Heart right ventricle (tissue), 16 donors: ENCODE results near the gene TUBA8. TPM values are rescaled to one million over a fixed set of nuclear protein-coding genes. Genes with fewer than 3 reads are reported as not detected.

Experiments used
- ATAC-seq, 8 donors: fragments of 200-7000 bp; cut with Tn5 transposase; one replicate each; pipeline ENCODE4 v1.9.1; 2020; ENCODE audit warnings: mild to moderate bottlenecking in 8 of 8, moderate library complexity in 8 of 8, moderate number of reproducible peaks in 1 of 8
- DNase-seq, 2 donors: peaks; one replicate each; pipeline ENCODE4 v3.0.0-alpha.2; 2020
- H3K27ac ChIP-seq, 10 donors: fragments of 200-600 bp; sonication (generic) in 2 of 10; one replicate each; pipeline versions ENCODE4 v1.5.0 to v1.8.0; 2020 to 2022; ENCODE audit warnings: mild to moderate bottlenecking in 3 of 10
- H3K27me3 ChIP-seq, 7 donors: fragments of 200-600 bp; one replicate each; pipeline ENCODE4 v1.8.0; 2021 to 2022; ENCODE audit warnings: mild to moderate bottlenecking in 2 of 7
- H3K36me3 ChIP-seq, 9 donors: fragments of 200-600 bp; sonication (generic) in 1 of 9; one replicate each; pipeline versions ENCODE4 v1.5.0 to v1.8.0; 2020 to 2022; ENCODE audit warnings: mild to moderate bottlenecking in 2 of 9
- H3K4me1 ChIP-seq, 9 donors: fragments of 200-600 bp; sonication (generic) in 1 of 9; one replicate each; pipeline versions ENCODE4 v1.5.0 to v1.8.0; 2020 to 2022; ENCODE audit warnings: mild to moderate bottlenecking in 4 of 9
- H3K4me3 ChIP-seq, 10 donors: fragments of 200-600 bp; sonication (generic) in 2 of 10; one replicate each; pipeline versions ENCODE4 v1.5.0 to v1.8.0; 2020 to 2022; ENCODE audit warnings: mild to moderate bottlenecking in 7 of 10, moderate library complexity in 2 of 10
- H3K9me3 ChIP-seq, 11 donors: fragments of 200-600 bp in 10 of 11; sonication (generic) in 2 of 11; one replicate each; pipeline versions ENCODE4 v1.5.0 to v1.8.0; 2013 to 2022; ENCODE audit warnings: mild to moderate bottlenecking in 2 of 11, control low read depth in 1 of 11, moderate library complexity in 1 of 11
- WGBS, 2 donors: extraction: QIAGEN DNeasy Blood & Tissue Kit; methylation state at CpG; one replicate each; pipeline ENCODE4 v1.1.7; 2013; ENCODE audit warnings: inconsistent platforms in 1 of 2; 5-methylcytosine and 5-hydroxymethylcytosine counted together
- intact Hi-C, 10 donors: fragments of 100-400 bp; cut with DNase I; formaldehyde crosslinking; loops; one replicate each; pipeline versions ENCODE4 v1.11.1 to v1.14.2; 2022
- polyA plus RNA-seq, 2 donors: library from polyadenylated mRNA; stranded (reverse); fragments of 200-250 nt; gene quantifications; one replicate each; pipeline ENCODE4 v1.2.3, GENCODE V29; 2013
- total RNA-seq, 10 donors: library from RNA; stranded (reverse); fragmentation: NEBNext Ultra II Directional in 3 of 10; extraction: Animal tissue kit (Norgen Biotek cat#: 25700) in 3 of 10; gene quantifications; one replicate each; pipeline versions ENCODE4 v1.2.1 to v1.2.4, GENCODE V29; 2021 to 2023
- TF ChIP-seq, protein P1 (sequence below), 9 donors: fragments of 200-600 bp; sonication (generic) in 2 of 9; IDR thresholded peaks; one replicate each; pipeline versions ENCODE4 v1.5.0 to v1.8.0; 2021 to 2022; ENCODE audit warnings: antibody characterized with exemption in 9 of 9, mild to moderate bottlenecking in 5 of 9, moderate library complexity in 1 of 9
- donor health status: Arrhythmogenic right ventricular cardiomyopathy.
- donor health status: ischemic (EF 13 %, LVEDD 7.1; RV severe dilation, severe dysfunction).
- donor health status: healthy with polysubstance abuse.
- donor health status: DM: no; HTN: yes; CAD: no.
- donor health status: DM: no; HTN: no; CAD: no.
- donor health status: ischemic (EF 25% LVEDD 6.9; RV normal size, moderate dysfunction).
- donor health status: ischemic (EF 25% LVEDD 5.7; RV mildly dilated, moderate dysfunction).
- donor health status: healthy.
- donor health status: DM: yes; HTN: yes; CAD: no.
- donor health status: Ischemic cardiomyopathy.
- donor health status: ischemic (EF 35%, LVEDD 5.7; RV mildly dilated, moderate dysfunction).
- donor health status: nonischemic (EF 11% LVEDD 7.7; RV severe dilation, severe dysfunction).
- donor health status: DM: yes; HTN: yes; CAD: no.
- donor health status: PGD.
- donor health status: ischemic (EF 29% LVEDD 5.4; RV normal size, mild dysfunction).
- donor health status: nonischemic (EF 23%, LVEDD 6.1; RV moderate dilation, normal function).

The TUBA8 gene
- total and polyA plus RNA-seq, 12 donors = 44.9 to 183 (median 109) TPM

DNA sequence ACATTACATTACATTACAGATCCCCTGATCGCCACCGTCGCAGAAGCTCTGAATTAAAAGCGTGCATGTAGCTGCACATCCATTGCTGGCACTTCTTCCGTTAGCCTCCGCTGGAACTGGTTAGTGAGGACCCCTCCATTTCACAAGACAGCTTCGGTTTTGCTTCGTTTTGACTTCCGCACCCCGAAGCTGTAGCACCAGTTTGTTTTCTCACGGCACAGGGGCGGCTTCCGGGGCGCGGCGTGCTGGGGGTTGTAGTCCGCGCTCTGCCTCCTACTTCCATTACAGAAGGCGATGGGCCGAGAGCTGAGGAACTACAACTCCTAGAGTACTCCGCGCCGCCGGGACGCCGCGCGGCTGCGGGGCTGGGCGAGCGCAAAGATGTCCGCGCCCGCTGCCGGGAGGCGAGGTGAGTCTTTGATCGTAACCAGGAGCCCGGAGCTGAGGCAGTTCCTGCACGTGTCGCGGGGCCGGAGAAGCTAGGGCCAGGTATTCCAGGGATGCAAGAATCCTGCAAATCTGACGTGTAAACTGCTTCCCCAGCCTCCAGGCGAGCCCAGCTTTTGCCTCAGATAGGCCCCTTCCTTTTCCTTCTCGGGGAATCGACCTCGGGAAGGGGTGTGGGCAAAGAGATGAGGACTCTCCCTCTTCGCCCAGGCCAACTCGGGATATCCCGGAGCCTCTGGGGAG lies 32.8 kb upstream of the TUBA8 start, which contains the start of gene PEX26:
Gene PEX26, plus strand, starts transcription at position 352 of the 690 bp plus-strand sequence. CDS start 387 bp downstream, outside the sequence.
- peaks cover 0 to 36% (median 17%) of the 10 kb centered on the region in 9 donors for H3K36me3 ChIP-seq
- WGBS, 2 donors = 1% methylated on average over 50 of the region's 50 CpGs
- H3K4me1 ChIP-seq = peaks cover 9 to 38% (median 29%) of the 10 kb centered on the region in 9 donors
- ATAC-seq = peak; percentile 95 to 99 (median 98)
- intact Hi-C loops = loop anchor here (1.0 to 10.0 kb wide), 14 partner anchors 53 to 523 kb away; partner anchors contain the start of genes MICAL3 (in 2 of the 10) and BCL2L13 (in 1 of the 10)
- peak within 1 kb of the TSS; percentile 23 to 91 (median 86) for H3K27ac ChIP-seq
- H3K9me3 ChIP-seq = no peaks in the 10 kb centered on the region
- TF ChIP-seq, protein P1, sequence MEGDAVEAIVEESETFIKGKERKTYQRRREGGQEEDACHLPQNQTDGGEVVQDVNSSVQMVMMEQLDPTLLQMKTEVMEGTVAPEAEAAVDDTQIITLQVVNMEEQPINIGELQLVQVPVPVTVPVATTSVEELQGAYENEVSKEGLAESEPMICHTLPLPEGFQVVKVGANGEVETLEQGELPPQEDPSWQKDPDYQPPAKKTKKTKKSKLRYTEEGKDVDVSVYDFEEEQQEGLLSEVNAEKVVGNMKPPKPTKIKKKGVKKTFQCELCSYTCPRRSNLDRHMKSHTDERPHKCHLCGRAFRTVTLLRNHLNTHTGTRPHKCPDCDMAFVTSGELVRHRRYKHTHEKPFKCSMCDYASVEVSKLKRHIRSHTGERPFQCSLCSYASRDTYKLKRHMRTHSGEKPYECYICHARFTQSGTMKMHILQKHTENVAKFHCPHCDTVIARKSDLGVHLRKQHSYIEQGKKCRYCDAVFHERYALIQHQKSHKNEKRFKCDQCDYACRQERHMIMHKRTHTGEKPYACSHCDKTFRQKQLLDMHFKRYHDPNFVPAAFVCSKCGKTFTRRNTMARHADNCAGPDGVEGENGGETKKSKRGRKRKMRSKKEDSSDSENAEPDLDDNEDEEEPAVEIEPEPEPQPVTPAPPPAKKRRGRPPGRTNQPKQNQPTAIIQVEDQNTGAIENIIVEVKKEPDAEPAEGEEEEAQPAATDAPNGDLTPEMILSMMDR (IDR thresholded peaks at IDR 0.05) = no peak
- no peaks in the 10 kb centered on the region for H3K27me3 ChIP-seq
- H3K4me3 ChIP-seq = peak within 1 kb of the TSS; percentile 80 to 99 (median 93)
- peak; percentile 91 to 95 for DNase-seq

DNA sequence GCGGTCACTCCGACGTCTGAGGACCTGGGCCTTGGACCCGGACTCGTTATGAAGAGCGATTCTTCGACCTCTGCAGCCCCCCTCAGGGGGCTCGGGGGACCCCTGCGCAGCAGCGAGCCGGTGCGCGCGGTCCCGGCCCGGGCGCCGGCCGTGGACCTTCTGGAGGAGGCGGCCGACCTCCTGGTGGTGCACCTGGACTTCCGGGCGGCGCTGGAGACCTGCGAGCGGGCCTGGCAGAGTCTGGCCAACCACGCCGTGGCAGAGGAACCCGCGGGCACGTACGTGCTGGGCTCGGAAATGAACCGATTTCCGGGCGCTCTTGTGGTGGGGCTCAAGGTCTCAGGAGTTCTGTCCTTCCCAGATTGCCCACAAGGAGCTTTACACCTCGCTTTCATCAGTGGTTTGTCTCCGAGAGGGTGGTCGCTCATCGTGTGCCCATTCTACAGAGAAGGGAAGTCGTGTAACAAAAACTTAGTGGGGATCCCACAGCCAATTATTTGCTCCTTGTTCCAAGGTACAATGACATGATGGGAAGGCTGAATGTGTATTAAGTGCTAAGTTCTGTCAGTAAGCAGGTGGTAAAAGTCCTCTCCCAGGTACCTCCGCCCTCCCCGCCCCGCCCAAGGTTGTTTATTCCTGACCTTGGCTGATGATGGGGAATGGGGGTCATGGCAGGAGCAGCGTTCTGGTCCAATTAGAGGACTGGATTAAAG lies 32.1 kb upstream of the TUBA8 start:
- Histone ChIP-seq H3K27me3 (no peaks in the 10 kb centered on the region), H3K4me1 (peaks cover 9 to 38% (median 29%) of the 10 kb centered on the region in 9 donors), H3K36me3 (peaks cover 0 to 43% (median 24%) of the 10 kb centered on the region in 9 donors), H3K4me3 (peak overlapping the region; percentile 80 to 99 (median 93)), H3K9me3 (no peaks in the 10 kb centered on the region), H3K27ac (peak overlapping the region in 9 of 10 donors; percentile 75 to 91 (median 87))
- ATAC-seq (peak in 6 of 8 donors; percentile 3 to 57 (median 12)), DNase-seq (peak in 1 of 2 donors; percentile 33)
- TF ChIP-seq, protein P1 (IDR thresholded peaks at IDR 0.05) = no peak
- intact Hi-C loops = loop anchor here in 9 of 10 donors (5.0 to 10.0 kb wide), 11 partner anchors 54 to 524 kb away; partner anchors contain the start of genes MICAL3 (in 2 of the 9) and BCL2L13 (in 1 of the 9)
- WGBS, 2 donors = 9 to 10% methylated on average over 45 of the region's 45 CpGs

DNA sequence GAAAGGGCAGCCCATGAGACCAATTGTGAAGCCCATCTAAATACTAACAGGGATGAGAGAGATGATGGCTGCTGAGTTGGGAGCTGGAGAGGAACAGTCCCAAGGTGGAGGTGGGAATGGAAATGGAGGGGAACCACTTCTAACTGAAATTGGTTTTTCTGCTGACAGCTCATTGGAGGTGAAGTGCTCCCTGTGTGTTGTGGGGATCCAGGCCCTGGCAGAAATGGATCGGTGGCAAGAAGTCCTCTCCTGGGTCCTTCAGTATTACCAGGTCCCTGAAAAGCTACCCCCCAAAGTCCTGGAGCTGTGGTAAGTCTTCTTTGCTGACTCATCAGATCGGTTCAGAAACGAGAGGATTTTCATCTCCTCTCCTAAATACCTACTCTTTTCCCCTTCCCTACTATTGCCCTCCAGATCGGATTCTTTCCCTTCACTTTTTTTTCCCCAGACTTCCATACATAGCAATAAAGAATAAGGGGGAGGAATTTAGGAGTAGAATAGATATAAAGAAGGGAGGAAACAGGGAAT lies 30.8 kb upstream of the TUBA8 start:
- H3K27me3 ChIP-seq = no peaks in the 10 kb centered on the region
- H3K4me3 ChIP-seq = no peak overlapping the region
- TF ChIP-seq, protein P1 (IDR thresholded peaks at IDR 0.05) = no peak
- no peaks in the 10 kb centered on the region for H3K9me3 ChIP-seq
- DNase-seq (no peak), ATAC-seq (no peak)
- intact Hi-C loops = loop anchor here in 9 of 10 donors (5.0 to 10.0 kb wide), 12 partner anchors 55 to 525 kb away; partner anchors contain the start of genes MICAL3 (in 2 of the 9) and BCL2L13 (in 1 of the 9)
- peaks cover 9 to 38% (median 29%) of the 10 kb centered on the region in 9 donors for H3K4me1 ChIP-seq
- WGBS, 2 donors = 70 to 81% methylated on average over 4 of the region's 4 CpGs
- H3K27ac ChIP-seq = no peak overlapping the region
- peaks cover 0 to 56% (median 30%) of the 10 kb centered on the region in 9 donors for H3K36me3 ChIP-seq

DNA sequence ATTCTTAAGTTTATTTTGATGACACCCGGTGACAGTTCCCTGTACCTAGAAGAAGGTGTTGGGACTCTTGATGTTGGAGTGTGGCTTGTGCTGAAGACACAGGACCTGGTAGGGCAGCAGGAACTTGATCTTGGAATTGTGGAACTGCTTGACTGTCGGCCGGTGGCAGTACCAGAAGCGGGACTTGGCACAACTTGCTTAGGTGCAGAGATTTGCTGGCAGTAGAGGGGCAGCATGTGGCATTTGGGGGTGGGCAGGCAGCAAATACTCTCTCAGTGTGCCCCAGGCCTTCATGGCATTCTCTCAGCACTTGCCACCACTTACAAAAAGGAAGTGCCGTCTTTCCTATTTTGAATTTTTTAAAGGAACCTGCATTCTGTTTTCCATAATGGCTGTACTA lies 29.2 kb upstream of the TUBA8 start:
- Histone ChIP-seq H3K27ac (no peak overlapping the region), H3K9me3 (no peaks in the 10 kb centered on the region), H3K4me1 (peaks cover 6 to 27% (median 23%) of the 10 kb centered on the region in 9 donors), H3K27me3 (no peaks in the 10 kb centered on the region), H3K4me3 (no peak overlapping the region), H3K36me3 (peaks cover 4 to 72% (median 37%) of the 10 kb centered on the region in 9 donors)
- ATAC-seq = no peak
- WGBS, 2 donors = 77 to 78% methylated on average over 5 of the region's 5 CpGs
- TF ChIP-seq, protein P1 (IDR thresholded peaks at IDR 0.05) = no peak
- intact Hi-C loops = loop anchor here in 1 of 10 donors (10.0 kb wide), 1 partner anchor 327 kb away; no protein-coding TSS in a partner anchor
- no peak for DNase-seq
